GM12878 (cell line): ENCODE measurements around the gene HOGA1. TPM values are rescaled to one million over a fixed set of nuclear protein-coding genes. Genes with fewer than 3 reads are reported as not detected.
A peak's percentile ranks its signal among the peaks of the same experiment; 100 is the strongest.

ENCODE experiments used
- ATF2 ChIP-seq: IDR thresholded peaks from 2 replicates; pipeline ENCODE4 v1.6.1; 2012; ENCODE audit warnings: low read length, inconsistent platforms
- CHD1 ChIP-seq: IDR thresholded peaks from 2 replicates; pipeline ENCODE4 v1.6.1; 2012; ENCODE audit warnings: low read depth, low read length, improper control_type of control experiment
- CREM ChIP-seq: IDR thresholded peaks from 2 replicates; pipeline ENCODE4 v1.6.1; 2014; ENCODE audit warnings: antibody characterized with exemption, low read depth
- ESRRA ChIP-seq: IDR thresholded peaks from 2 replicates; pipeline ENCODE4 v1.6.1; 2012; ENCODE audit warnings: mild to moderate bottlenecking, low read length, improper control_type of control experiment
- GATAD2B ChIP-seq: fragments of 450-650 bp; conservative IDR thresholded peaks from 2 replicates; pipeline ENCODE4 v1.6.1; 2017; ENCODE audit warnings: low read depth, mild to moderate bottlenecking, moderate library complexity
- HCFC1 ChIP-seq: fragments of 150-350 bp; IDR thresholded peaks from 2 replicates; pipeline ENCODE4 v1.6.1; 2014; ENCODE audit warnings: low read length
- HDAC2 ChIP-seq: fragments of 200-600 bp; sonication (generic); IDR thresholded peaks from 2 replicates; pipeline ENCODE4 v1.6.1; 2017
- HDGF ChIP-seq: fragments of 450-650 bp; IDR thresholded peaks from 2 replicates; pipeline ENCODE4 v1.6.1; 2016; ENCODE audit warnings: antibody characterized with exemption
- IKZF2 ChIP-seq, 2 experiments: fragments of 450-650 bp; IDR thresholded peaks; 2 replicates each; pipeline ENCODE4 v1.6.1; 2017; ENCODE audit warnings: mild to moderate bottlenecking in 2 of 2, moderate library complexity in 2 of 2
- IRF4 ChIP-seq: IDR thresholded peaks from 2 replicates; pipeline ENCODE4 v1.6.1; 2011; ENCODE audit warnings: low read depth, low read length
- JUND ChIP-seq: IDR thresholded peaks from 2 replicates; pipeline ENCODE4 v1.6.1; 2012; ENCODE audit warnings: low read depth, mild to moderate bottlenecking, low read length, improper control_type of control experiment, moderate library complexity
- MTA3 ChIP-seq: IDR thresholded peaks from 2 replicates; pipeline ENCODE4 v1.6.1; 2012; ENCODE audit warnings: low read length, inconsistent platforms, borderline replicate concordance
- MYB ChIP-seq: fragments of 150-350 bp; IDR thresholded peaks from 2 replicates; pipeline ENCODE4 v1.6.1; 2014; ENCODE audit warnings: mild to moderate bottlenecking, low read depth, low read length, borderline replicate concordance
- PAX8 ChIP-seq: fragments of 450-650 bp; IDR thresholded peaks from 2 replicates; pipeline ENCODE4 v1.6.1; 2017; ENCODE audit warnings: mild to moderate bottlenecking, moderate library complexity
- POLR2AphosphoS5 ChIP-seq: IDR thresholded peaks from 2 replicates; pipeline ENCODE4 v1.6.1; 2011; ENCODE audit warnings: mild to moderate bottlenecking, low read length, inconsistent platforms
- RB1 ChIP-seq: fragments of 450-650 bp; formaldehyde crosslinking; IDR thresholded peaks from 2 replicates; pipeline ENCODE4 v1.6.1; 2017; ENCODE audit warnings: mild to moderate bottlenecking, borderline replicate concordance
- RFX5 ChIP-seq: IDR thresholded peaks from 2 replicates; pipeline ENCODE4 v1.6.1; 2011; ENCODE audit warnings: low read depth, low read length, improper control_type of control experiment
- SMAD1 ChIP-seq: fragments of 450-650 bp; IDR thresholded peaks from 2 replicates; pipeline ENCODE4 v1.6.1; 2018; ENCODE audit warnings: mild to moderate bottlenecking, low read depth; ENCODE audit not compliant: partially characterized antibody
- SUPT20H ChIP-seq: IDR thresholded peaks from 2 replicates; pipeline ENCODE4 v1.6.1; 2011; ENCODE audit warnings: low read depth, mild to moderate bottlenecking, low read length, moderate library complexity, borderline replicate concordance; ENCODE audit not compliant: control insufficient read depth
- SUZ12 ChIP-seq: fragments of 200-600 bp; sonication (generic); IDR thresholded peaks from one replicate; pipeline ENCODE4 v1.6.1; 2018; ENCODE audit warnings: antibody characterized with exemption, mild to moderate bottlenecking; ENCODE audit not compliant: unreplicated experiment
- TAF1 ChIP-seq: IDR thresholded peaks from 2 replicates; pipeline ENCODE4 v1.6.1; 2011; ENCODE audit warnings: mild to moderate bottlenecking, low read depth, low read length, borderline replicate concordance
- USF2 ChIP-seq: IDR thresholded peaks from 2 replicates; pipeline ENCODE4 v1.6.1; 2011; ENCODE audit warnings: low read depth, low read length, improper control_type of control experiment, borderline replicate concordance
- YBX1 ChIP-seq: fragments of 450-650 bp; IDR thresholded peaks from 2 replicates; pipeline ENCODE4 v1.6.1; 2016; ENCODE audit warnings: antibody characterized with exemption
- ZBTB11 ChIP-seq: fragments of 450-650 bp; formaldehyde crosslinking; IDR thresholded peaks from 2 replicates; pipeline ENCODE4 v1.5.0; 2022; ENCODE audit warnings: mild to moderate bottlenecking, missing genetic modification characterization
- ZNF207 ChIP-seq: fragments of 450-650 bp; IDR thresholded peaks from 2 replicates; pipeline ENCODE4 v1.6.1; 2014; ENCODE audit warnings: antibody characterized with exemption, mild to moderate bottlenecking, borderline replicate concordance
- polyA plus RNA-seq, 11 experiments: library from polyadenylated mRNA; depleted of rRNA in 4 of 11; unstranded in 6 of 11; stranded (reverse) in 5 of 11; fragments of >200 nt; fragmentation: Nextera tagmentation in 4 of 11; fragmentation: Illumina TruSeq in 1 of 11; extraction: Ambion mirVana in 4 of 11; extraction: Trizol in 1 of 11; gene quantifications; 1 replicate in 1 of 11; 2 replicates in 10 of 11; pipeline versions ENCODE4 v1.2.1 to v1.2.3, GENCODE V29; 2011 to 2016; ENCODE audit warnings: inconsistent platforms in 2 of 11, missing spikeins in 2 of 11, low read depth in 1 of 11
- total RNA-seq, 4 experiments: library from RNA; depleted of rRNA in 3 of 4; stranded (reverse); fragments of >200 nt in 3 of 4; fragmentation: Illumina TruSeq in 1 of 4; extraction: Trizol in 1 of 4; gene quantifications; 2 replicates each; pipeline versions ENCODE4 v1.2.1 to v1.2.3, GENCODE V29; 2013 to 2021
- TF ChIP-seq, protein P1 (sequence below): fragments of 450-650 bp; IDR thresholded peaks from 2 replicates; pipeline ENCODE4 v1.6.1; 2016; ENCODE audit warnings: mild to moderate bottlenecking

The HOGA1 gene
- total and polyA plus RNA-seq, 10 of the 15 experiments (the other 5 are each of a cell fraction or from before 2014, with no cell fraction given) = 0.01 to 0.19 (median 0.06) TPM; not detected in 6

GRCh38 chr10:97648562-97649404 is 64.6 kb downstream of the HOGA1 start (continued):
- TF ChIP-seq YBX1 (no peak), ESRRA (no peak), ATF2 (0 out of 2 replicates have a peak, but pooled peaks have one; percentile 15), IKZF2 (IDR thresholded peaks at IDR 0.05) (peak; percentile 68 to 69), HCFC1 (peak; percentile 24; the same call in 1 of the 2 replicates), TAF1 (no peak), ZNF207 (no peak), ZBTB11 (CRISPR knock-in tag) (no peak), SUPT20H (no peak), PAX8 (no peak), JUND (no peak; the same call in 1 of the 2 replicates), HDGF (no peak), USF2 (no peak), SUZ12 (no peak), SMAD1 (no peak), CREM (no peak), HDAC2 (no peak), RB1 (no peak), IRF4 (no peak), GATAD2B (no peak), CHD1 (no peak), POLR2AphosphoS5 (peak; percentile 42; the same call in 1 of the 2 replicates), MYB (0 out of 2 replicates have a peak, but pooled peaks have one; percentile 20), RFX5 (no peak), MTA3 (no peak)
- TF ChIP-seq, protein P1, sequence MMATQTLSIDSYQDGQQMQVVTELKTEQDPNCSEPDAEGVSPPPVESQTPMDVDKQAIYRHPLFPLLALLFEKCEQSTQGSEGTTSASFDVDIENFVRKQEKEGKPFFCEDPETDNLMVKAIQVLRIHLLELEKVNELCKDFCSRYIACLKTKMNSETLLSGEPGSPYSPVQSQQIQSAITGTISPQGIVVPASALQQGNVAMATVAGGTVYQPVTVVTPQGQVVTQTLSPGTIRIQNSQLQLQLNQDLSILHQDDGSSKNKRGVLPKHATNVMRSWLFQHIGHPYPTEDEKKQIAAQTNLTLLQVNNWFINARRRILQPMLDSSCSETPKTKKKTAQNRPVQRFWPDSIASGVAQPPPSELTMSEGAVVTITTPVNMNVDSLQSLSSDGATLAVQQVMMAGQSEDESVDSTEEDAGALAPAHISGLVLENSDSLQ = peak; percentile 79
